ENCODE measurements around the gene CHMP1B. TPM values are rescaled to one million over a fixed set of nuclear protein-coding genes. Genes with fewer than 3 reads are reported as not detected.

The CHMP1B gene
- total and polyA plus RNA-seq, 2 donors = 38.0 to 74.2 TPM

GRCh38 chr18:11810379-11810778 lies 40.8 kb upstream of the CHMP1B start:
- Histone ChIP-seq H3K27ac (ENCODE audit: low read depth in 1 of 2, low read length in 1 of 2) (no peak overlapping the region), H3K4me3 (ENCODE audit: low read length in 2 of 2) (no peak overlapping the region), H3K36me3 (ENCODE audit: control insufficient read depth in 2 of 2, insufficient read depth in 2 of 2, low read length in 1 of 2) (no peaks in the 10 kb centered on the region), H3K9me3 (ENCODE audit: control insufficient read depth in 2 of 2, insufficient read depth in 1 of 2, low read length in 1 of 2) (no peaks in the 10 kb centered on the region), H3K4me1 (ENCODE audit: control insufficient read depth in 2 of 2, insufficient read depth in 2 of 2, low read length in 2 of 2) (no peaks in the 10 kb centered on the region), H3K27me3 (ENCODE audit: control insufficient read depth in 2 of 2, insufficient read depth in 1 of 2, low read length in 1 of 2) (no peaks in the 10 kb centered on the region)
- DNase-seq (ENCODE audit: low read depth in 6 of 9, low spot score in 9 of 9) = no peak
- 94% methylated on average over 3 of the region's 3 CpGs for WGBS

GRCh38 chr18:11811009-11811408 lies 40.2 kb upstream of the CHMP1B start:
- Histone ChIP-seq H3K9me3 (ENCODE audit: control insufficient read depth in 2 of 2, insufficient read depth in 1 of 2, low read length in 1 of 2) (no peaks in the 10 kb centered on the region), H3K27ac (ENCODE audit: low read depth in 1 of 2, low read length in 1 of 2) (no peak overlapping the region), H3K36me3 (ENCODE audit: control insufficient read depth in 2 of 2, insufficient read depth in 2 of 2, low read length in 1 of 2) (no peaks in the 10 kb centered on the region), H3K4me1 (ENCODE audit: control insufficient read depth in 2 of 2, insufficient read depth in 2 of 2, low read length in 2 of 2) (no peaks in the 10 kb centered on the region), H3K27me3 (ENCODE audit: control insufficient read depth in 2 of 2, insufficient read depth in 1 of 2, low read length in 1 of 2) (no peaks in the 10 kb centered on the region), H3K4me3 (ENCODE audit: low read length in 2 of 2) (no peak overlapping the region)
- DNase-seq (ENCODE audit: low read depth in 6 of 9, low spot score in 9 of 9) = no peak
- 95% methylated on average over 11 of the region's 11 CpGs for WGBS

- 92% methylated on average over 6 of the region's 6 CpGs for WGBS
Observed at GRCh38 chr18:11817229-11817628, 34.0 kb upstream of the CHMP1B start.

GRCh38 chr18:11818486-11819203 lies 32.6 kb upstream of the CHMP1B start:
- Histone ChIP-seq H3K4me3 (ENCODE audit: low read length in 2 of 2) (no peak overlapping the region), H3K4me1 (ENCODE audit: control insufficient read depth in 2 of 2, insufficient read depth in 2 of 2, low read length in 2 of 2) (no peaks in the 10 kb centered on the region), H3K27me3 (ENCODE audit: control insufficient read depth in 2 of 2, insufficient read depth in 1 of 2, low read length in 1 of 2) (no peaks in the 10 kb centered on the region), H3K27ac (ENCODE audit: low read depth in 1 of 2, low read length in 1 of 2) (no peak overlapping the region), H3K36me3 (ENCODE audit: control insufficient read depth in 2 of 2, insufficient read depth in 2 of 2, low read length in 1 of 2) (no peaks in the 10 kb centered on the region), H3K9me3 (ENCODE audit: control insufficient read depth in 2 of 2, insufficient read depth in 1 of 2, low read length in 1 of 2) (no peaks in the 10 kb centered on the region)
- 93% methylated on average over 17 of the region's 17 CpGs for WGBS
- DNase-seq (ENCODE audit: low read depth in 6 of 9, low spot score in 9 of 9) = no peak

More at GRCh38 chr18:11817229-11817628, 34.0 kb upstream of the CHMP1B start:
- DNase-seq (ENCODE audit: low read depth in 6 of 9, low spot score in 9 of 9) = no peak
- Histone ChIP-seq H3K4me3 (ENCODE audit: low read length in 2 of 2) (no peak overlapping the region), H3K4me1 (ENCODE audit: control insufficient read depth in 2 of 2, insufficient read depth in 2 of 2, low read length in 2 of 2) (no peaks in the 10 kb centered on the region), H3K36me3 (ENCODE audit: control insufficient read depth in 2 of 2, insufficient read depth in 2 of 2, low read length in 1 of 2) (no peaks in the 10 kb centered on the region), H3K27ac (ENCODE audit: low read depth in 1 of 2, low read length in 1 of 2) (no peak overlapping the region), H3K27me3 (ENCODE audit: control insufficient read depth in 2 of 2, insufficient read depth in 1 of 2, low read length in 1 of 2) (no peaks in the 10 kb centered on the region), H3K9me3 (ENCODE audit: control insufficient read depth in 2 of 2, insufficient read depth in 1 of 2, low read length in 1 of 2) (no peaks in the 10 kb centered on the region)

- Histone ChIP-seq H3K36me3 (ENCODE audit: control insufficient read depth in 2 of 2, insufficient read depth in 2 of 2, low read length in 1 of 2) (no peaks in the 10 kb centered on the region), H3K27ac (ENCODE audit: low read depth in 1 of 2, low read length in 1 of 2) (no peak overlapping the region), H3K9me3 (ENCODE audit: control insufficient read depth in 2 of 2, insufficient read depth in 1 of 2, low read length in 1 of 2) (no peaks in the 10 kb centered on the region), H3K4me1 (ENCODE audit: control insufficient read depth in 2 of 2, insufficient read depth in 2 of 2, low read length in 2 of 2) (no peaks in the 10 kb centered on the region), H3K27me3 (ENCODE audit: control insufficient read depth in 2 of 2, insufficient read depth in 1 of 2, low read length in 1 of 2) (no peaks in the 10 kb centered on the region), H3K4me3 (ENCODE audit: low read length in 2 of 2) (no peak overlapping the region)
- DNase-seq (ENCODE audit: low read depth in 6 of 9, low spot score in 9 of 9) = no peak
- 96% methylated on average over 2 of the region's 2 CpGs for WGBS
Observed at GRCh38 chr18:11819938-11820337, 31.3 kb upstream of the CHMP1B start.

GRCh38 chr18:11820697-11821096 lies 30.5 kb upstream of the CHMP1B start:
- H3K9me3 ChIP-seq (ENCODE audit: control insufficient read depth in 2 of 2, insufficient read depth in 1 of 2, low read length in 1 of 2) = no peaks in the 10 kb centered on the region
- H3K27me3 ChIP-seq (ENCODE audit: control insufficient read depth in 2 of 2, insufficient read depth in 1 of 2, low read length in 1 of 2) = no peaks in the 10 kb centered on the region
- no peaks in the 10 kb centered on the region for H3K36me3 ChIP-seq (ENCODE audit: control insufficient read depth in 2 of 2, insufficient read depth in 2 of 2, low read length in 1 of 2)
- no peak overlapping the region for H3K4me3 ChIP-seq (ENCODE audit: low read length in 2 of 2)
- H3K4me1 ChIP-seq (ENCODE audit: control insufficient read depth in 2 of 2, insufficient read depth in 2 of 2, low read length in 2 of 2) = no peaks in the 10 kb centered on the region
- H3K27ac ChIP-seq (ENCODE audit: low read depth in 1 of 2, low read length in 1 of 2) = no peak overlapping the region
- 81% methylated on average over 2 of the region's 2 CpGs for WGBS
- DNase-seq (ENCODE audit: low read depth in 6 of 9, low spot score in 9 of 9) = no peak

GRCh38 chr18:11821208-11821607 lies 30.0 kb upstream of the CHMP1B start:
- WGBS = 95% methylated on average over 7 of the region's 7 CpGs
- no peak for DNase-seq (ENCODE audit: low read depth in 6 of 9, low spot score in 9 of 9)
- H3K36me3 ChIP-seq (ENCODE audit: control insufficient read depth in 2 of 2, insufficient read depth in 2 of 2, low read length in 1 of 2) = no peaks in the 10 kb centered on the region
- H3K27me3 ChIP-seq (ENCODE audit: control insufficient read depth in 2 of 2, insufficient read depth in 1 of 2, low read length in 1 of 2) = no peaks in the 10 kb centered on the region
- no peak overlapping the region for H3K27ac ChIP-seq (ENCODE audit: low read depth in 1 of 2, low read length in 1 of 2)
- no peak overlapping the region for H3K4me3 ChIP-seq (ENCODE audit: low read length in 2 of 2)
- H3K4me1 ChIP-seq (ENCODE audit: control insufficient read depth in 2 of 2, insufficient read depth in 2 of 2, low read length in 2 of 2) = no peaks in the 10 kb centered on the region
- H3K9me3 ChIP-seq (ENCODE audit: control insufficient read depth in 2 of 2, insufficient read depth in 1 of 2, low read length in 1 of 2) = no peaks in the 10 kb centered on the region

GRCh38 chr18:11821643-11822237 lies 29.5 kb upstream of the CHMP1B start:
- H3K4me1 ChIP-seq (ENCODE audit: control insufficient read depth in 2 of 2, insufficient read depth in 2 of 2, low read length in 2 of 2) = no peaks in the 10 kb centered on the region
- no peaks in the 10 kb centered on the region for H3K27me3 ChIP-seq (ENCODE audit: control insufficient read depth in 2 of 2, insufficient read depth in 1 of 2, low read length in 1 of 2)
- H3K36me3 ChIP-seq (ENCODE audit: control insufficient read depth in 2 of 2, insufficient read depth in 2 of 2, low read length in 1 of 2) = no peaks in the 10 kb centered on the region
- H3K4me3 ChIP-seq (ENCODE audit: low read length in 2 of 2) = no peak overlapping the region
- H3K9me3 ChIP-seq (ENCODE audit: control insufficient read depth in 2 of 2, insufficient read depth in 1 of 2, low read length in 1 of 2) = no peaks in the 10 kb centered on the region
- no peak for DNase-seq (ENCODE audit: low read depth in 6 of 9, low spot score in 9 of 9)
- WGBS = 96% methylated on average over 40 of the region's 40 CpGs
- no peak overlapping the region for H3K27ac ChIP-seq (ENCODE audit: low read depth in 1 of 2, low read length in 1 of 2)

- 82% methylated on average over 5 of the region's 5 CpGs for WGBS
- H3K36me3 ChIP-seq (ENCODE audit: control insufficient read depth in 2 of 2, insufficient read depth in 2 of 2, low read length in 1 of 2) = no peaks in the 10 kb centered on the region
Observed at GRCh38 chr18:11823545-11823944, 27.7 kb upstream of the CHMP1B start.

More at GRCh38 chr18:11823545-11823944, 27.7 kb upstream of the CHMP1B start:
- Histone ChIP-seq H3K27ac (ENCODE audit: low read depth in 1 of 2, low read length in 1 of 2) (no peak overlapping the region), H3K4me3 (ENCODE audit: low read length in 2 of 2) (no peak overlapping the region), H3K27me3 (ENCODE audit: control insufficient read depth in 2 of 2, insufficient read depth in 1 of 2, low read length in 1 of 2) (no peaks in the 10 kb centered on the region), H3K4me1 (ENCODE audit: control insufficient read depth in 2 of 2, insufficient read depth in 2 of 2, low read length in 2 of 2) (no peaks in the 10 kb centered on the region), H3K9me3 (ENCODE audit: control insufficient read depth in 2 of 2, insufficient read depth in 1 of 2, low read length in 1 of 2) (no peaks in the 10 kb centered on the region)
- DNase-seq (ENCODE audit: low read depth in 6 of 9, low spot score in 9 of 9) = no peak

Measured in thymus (tissue), 11 donors.